CD4-positive, alpha-beta T cell treated with Interleukin-21 for 1 hour (primary cell): Measurements from ENCODE around the gene ZYX.
"Not testable (repeated sequence)": the region's sequence is repeated elsewhere in the genome, so short reads cannot be mapped to it uniquely, and the experiment has no call there.

Experiments
- DNase-seq: peaks from one replicate; pipeline ENCODE4 v3.0.0-alpha.2; 2020

ZYX gene

DNA sequence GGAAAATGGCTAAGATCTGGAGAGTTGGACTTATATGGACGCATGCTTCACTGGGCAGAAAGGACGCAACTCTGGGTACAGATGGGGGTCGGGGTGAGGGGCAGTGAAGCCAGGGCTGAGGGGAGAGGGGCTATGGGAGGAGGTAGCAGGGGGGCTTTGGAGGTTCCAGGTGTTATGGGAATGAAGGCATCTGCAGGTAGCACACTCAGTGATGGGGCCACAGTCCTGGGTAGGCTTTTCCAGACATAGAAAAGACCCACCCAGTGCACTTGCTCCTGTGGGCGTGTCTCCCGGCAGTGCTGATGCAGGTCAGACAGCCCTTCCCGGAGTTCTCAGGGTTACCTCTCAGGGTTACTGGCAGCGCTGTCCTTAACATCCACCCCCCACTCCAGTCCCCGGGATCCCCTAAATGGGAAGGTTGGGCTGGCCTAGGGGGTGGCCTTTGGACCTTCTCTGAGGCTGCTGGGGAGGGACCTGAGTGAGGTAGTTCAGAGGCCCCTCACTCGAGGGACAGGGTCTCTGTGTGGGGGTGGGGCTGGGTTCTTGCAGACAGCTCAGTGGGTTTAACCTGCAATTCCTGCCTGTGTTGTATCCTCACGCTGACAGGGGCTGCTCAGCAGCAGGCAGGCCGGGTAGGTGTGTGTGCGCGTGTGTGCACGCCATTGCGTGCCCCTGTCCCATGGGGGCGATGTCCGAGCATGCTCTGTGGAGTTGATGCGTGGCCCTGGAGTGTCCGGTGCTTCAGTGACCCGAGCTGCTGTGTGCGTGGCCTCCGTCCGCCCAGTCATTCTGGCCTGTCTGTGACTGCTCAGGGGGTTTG, 6.2 kb downstream of the ZYX start:
- no peak for DNase-seq

DNA sequence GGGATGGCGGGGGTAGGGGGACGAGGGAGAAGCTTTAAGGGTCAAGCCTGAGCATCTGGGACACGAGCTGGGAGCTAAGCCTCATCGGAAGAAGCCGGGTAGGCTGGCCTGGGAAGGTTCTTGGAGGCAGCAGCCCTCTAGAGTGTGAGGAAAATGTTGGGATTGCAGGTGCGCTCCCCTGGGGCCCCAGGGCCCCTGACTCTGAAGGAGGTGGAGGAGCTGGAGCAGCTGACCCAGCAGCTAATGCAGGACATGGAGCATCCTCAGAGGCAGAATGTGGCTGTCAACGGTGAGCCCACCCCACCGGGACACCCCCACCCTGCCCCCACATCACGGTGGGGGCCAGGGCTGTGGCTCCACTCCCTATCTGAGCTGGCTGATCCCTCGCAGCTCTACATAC, 6.9 kb downstream of the ZYX start:
- no peak for DNase-seq

DNA sequence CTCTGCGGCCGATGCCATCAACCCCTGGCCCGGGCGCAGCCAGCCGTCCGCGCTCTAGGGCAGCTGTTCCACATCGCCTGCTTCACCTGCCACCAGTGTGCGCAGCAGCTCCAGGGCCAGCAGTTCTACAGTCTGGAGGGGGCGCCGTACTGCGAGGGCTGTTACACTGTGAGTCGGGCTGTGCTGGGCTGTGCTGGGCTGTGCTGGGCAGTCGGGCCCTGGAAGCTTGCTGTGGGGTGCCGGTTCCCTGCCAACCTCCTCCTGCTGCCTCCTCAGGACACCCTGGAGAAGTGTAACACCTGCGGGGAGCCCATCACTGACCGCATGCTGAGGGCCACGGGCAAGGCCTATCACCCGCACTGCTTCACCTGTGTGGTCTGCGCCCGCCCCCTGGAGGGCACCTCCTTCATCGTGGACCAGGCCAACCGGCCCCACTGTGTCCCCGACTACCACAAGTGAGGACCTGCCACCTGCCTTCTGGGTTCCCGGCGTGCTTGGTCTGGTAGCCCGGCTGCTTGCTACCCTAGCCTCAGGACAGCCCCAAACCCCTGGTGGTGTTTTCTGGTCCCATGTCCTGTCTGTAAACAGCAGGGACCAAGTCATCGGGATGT, 7.5 kb downstream of the ZYX start:
- DNase-seq, result no peak

DNA sequence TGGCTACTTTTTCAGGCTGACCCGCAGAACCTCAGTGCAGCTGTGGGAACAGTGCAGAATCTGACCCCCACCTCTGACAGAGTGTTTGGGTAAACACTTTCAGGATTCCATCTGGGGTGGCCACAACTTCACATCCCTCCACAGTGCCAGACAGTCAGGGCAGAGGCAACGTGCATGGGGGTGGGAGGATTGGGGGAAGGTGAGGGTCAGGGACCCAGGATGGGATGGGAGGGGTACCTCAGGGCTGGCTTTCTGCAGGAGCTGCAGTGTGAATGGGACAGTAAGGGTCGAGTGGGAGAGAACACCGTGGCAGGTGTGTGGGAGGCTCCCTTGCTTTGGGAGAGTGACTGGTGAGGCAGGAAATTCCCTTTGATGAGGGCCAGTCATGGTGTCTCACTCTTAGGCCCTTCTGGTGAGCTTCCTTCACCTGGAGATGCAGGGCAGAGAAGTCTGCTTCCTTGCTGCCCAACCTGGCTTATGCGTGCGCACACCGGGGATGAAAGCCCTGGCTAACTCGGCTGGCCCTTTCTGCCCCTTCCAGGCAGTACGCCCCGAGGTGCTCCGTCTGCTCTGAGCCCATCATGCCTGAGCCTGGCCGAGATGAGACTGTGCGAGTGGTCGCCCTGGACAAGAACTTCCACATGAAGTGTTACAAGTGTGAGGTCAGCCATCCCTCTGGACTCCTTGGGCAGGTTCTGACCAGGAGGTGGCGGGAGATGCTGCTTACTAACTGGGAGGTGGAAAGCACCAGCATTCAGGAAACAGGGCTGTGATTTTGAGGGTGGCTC, 8.4 kb downstream of the ZYX start:
- no peak for DNase-seq

DNA sequence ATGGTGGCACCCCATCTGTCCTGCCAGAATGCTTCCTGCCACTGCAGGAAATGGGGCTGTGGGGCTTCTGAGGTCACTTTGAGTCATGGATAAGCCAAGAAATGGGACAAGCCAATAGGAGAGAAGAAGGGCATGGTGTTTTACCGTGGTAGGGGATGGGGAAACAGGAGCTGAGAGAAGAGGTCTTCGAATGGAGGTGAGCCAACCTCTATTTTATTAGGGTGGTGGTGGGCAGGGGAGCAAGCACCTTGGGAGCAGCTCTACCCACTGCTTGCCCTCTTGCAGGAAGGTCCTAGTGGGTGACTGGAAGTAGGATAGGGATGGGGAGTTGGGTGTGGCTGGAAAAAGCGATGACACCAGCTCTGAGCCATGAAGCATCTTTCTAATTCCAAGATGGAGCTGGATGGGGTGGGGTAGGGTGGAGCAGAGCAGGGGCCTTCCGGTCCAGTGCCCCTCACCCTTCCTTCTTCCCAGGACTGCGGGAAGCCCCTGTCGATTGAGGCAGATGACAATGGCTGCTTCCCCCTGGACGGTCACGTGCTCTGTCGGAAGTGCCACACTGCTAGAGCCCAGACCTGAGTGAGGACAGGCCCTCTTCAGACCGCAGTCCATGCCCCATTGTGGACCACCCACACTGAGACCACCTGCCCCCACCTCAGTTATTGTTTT, 9.1 kb downstream of the ZYX start:
- no peak for DNase-seq

DNA sequence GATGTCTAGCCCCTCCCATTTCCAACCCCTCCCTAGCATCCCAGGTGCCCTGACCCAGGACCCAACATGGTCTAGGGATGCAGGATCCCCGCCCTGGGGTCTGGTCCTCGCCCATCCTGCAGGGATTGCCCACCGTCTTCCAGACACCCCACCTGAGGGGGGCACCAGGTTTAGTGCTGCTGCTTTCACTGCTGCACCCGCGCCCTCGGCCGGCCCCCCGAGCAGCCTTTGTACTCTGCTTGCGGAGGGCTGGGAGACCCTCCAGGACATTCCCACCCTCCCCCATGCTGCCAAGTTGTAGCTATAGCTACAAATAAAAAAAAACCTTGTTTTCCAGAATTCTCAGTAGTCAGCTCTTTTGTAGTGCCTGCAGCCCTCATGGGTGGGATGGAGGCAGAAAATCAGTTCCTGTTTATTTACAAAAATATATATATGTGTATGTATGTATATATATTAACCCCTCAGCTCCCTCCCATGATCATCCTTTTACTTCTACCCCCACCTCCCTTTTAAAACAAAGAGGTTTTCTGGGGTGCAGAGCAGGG, 9.7 kb downstream of the ZYX start:
- DNase-seq, result no peak

DNA sequence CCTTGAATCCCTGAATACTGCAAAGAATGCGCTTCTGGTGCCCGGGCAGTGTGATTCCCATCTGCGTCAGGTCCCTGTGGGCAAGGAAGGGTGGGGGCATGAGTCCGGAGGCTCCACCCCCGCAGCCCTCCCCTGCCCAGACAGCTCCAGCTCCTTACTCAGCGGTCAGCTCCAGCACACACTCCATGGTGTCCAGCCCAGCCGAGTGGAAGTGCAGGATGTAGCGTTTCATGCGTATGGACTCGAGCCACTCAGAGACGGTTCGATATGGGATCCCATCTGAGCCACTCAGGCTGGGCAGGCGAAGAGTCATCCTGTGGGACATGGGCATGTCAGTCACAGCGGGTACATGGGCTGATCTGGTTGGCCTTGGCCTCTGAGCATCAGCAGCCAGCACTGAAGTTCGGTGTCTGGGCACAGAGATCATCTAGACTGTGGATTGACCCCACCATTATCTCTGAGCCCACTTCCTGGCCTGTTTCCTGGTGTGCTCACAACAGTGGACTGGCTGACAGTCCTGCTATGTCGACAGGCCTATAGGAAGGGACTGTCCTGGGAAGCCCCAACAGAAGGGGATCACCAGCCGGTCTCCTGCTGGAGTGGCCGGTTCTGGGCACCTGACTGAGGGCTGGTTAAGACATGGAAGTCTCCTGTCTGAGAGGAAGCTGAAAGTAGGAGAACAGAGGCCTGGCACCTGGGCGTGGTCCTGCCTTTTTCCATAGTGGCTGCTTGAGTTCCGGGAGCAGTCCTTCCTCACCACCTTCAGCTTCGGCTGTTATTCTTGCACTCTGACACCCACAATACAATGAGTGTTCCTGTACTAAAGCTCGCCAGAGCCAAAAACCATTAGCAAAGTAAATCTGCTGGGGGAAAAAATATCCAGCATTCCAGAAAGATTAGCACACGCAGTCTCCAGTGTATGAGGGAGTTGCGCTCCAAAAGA, 10.6 kb downstream of the ZYX start:
- DNase-seq, result no peak

DNA sequence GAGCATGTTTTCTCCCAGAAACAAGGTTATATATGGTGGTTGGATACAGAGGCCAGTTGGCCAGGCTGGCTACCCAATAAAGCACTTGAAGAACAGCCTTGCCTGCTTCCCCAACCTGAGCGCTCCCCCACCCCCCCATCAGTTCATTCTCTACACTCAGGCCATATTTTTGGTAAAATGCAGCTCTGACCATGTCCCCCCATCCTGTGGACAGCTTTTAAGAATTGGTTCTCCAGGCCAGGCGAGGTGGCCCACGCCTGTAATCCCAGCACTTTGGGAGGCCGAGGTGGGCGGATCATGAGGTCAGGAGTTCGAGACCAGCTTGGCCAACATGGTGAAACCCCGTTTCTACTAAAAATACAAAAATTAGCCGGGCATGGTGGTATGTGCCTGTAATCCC, 11.3 kb downstream of the ZYX start:
- not testable (repeated sequence) for DNase-seq

DNA sequence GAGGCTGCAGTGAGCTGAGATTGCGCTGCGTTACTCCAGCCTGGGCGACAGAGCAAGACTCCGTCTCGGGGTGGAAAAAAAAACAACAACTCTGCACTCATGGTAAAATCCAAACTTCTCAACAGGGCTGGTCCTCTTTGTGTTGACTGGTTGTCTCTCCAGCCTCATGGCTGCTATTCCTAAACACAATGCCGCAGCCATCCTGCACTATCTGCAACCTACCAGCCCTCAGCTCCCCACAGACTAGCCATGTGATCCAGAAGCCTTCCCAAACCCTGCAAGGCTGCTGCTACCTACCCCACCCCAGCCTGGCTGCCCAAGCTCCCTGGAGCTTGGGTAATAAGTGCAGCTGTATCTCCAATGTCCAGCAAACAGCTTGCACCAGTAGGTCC, 11.7 kb downstream of the ZYX start:
- no peak for DNase-seq

DNA sequence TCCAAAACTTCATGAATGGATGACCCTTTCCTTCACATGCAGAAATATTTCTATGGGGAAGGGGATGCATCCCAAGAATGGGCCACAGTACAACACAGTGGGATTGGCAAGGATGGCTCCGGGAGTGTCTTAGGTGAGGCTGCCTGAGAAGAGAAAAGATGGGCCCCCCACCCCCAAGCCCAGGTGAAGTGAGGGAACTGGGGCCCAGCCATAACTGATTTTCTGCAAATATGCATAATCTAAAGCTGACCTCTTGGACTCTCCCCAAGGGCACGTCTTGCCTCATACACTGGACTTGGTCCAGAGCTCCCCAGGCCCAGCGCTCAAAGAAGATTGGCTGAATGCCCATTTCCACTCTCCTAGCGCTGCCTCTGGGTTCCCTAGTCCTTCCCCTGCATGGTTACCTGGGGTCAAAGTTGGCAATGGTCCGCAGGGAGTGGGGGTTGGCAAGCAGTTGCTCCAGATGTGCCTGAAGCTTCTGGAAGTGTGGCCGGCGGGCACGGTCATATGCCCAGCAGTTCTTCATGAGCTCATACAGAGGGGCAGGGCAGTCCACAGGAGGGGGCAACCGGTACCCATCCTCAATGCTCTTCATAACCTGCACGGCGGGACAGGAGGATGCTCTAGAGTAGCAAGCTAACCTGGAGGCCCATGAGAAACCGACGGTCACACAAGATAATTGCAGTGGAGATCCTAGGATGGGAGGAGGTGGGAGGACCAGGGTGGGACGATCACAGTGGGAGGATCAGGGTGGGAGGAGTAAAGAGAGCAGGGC, 12.3 kb downstream of the ZYX start:
- DNase-seq, result no peak

DNA sequence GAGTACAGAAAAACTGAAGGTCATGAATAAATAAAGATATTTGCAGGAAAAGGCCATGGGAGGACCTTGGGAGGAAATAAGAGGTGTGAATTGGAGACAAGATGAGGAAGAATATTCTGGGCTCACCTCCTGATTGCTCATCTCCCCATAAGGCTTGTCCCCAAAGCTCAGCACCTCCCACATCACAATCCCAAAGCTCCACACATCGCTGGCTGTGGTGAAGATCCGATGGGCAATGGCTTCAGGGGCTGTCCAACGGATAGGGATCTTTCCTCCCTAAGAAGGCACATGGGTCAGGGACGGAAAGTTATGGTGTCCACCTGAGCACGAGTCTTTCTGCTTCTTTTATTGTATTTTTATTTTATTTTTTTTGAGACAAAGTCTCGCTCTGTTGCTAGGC, 12.9 kb downstream of the ZYX start:
- no peak for DNase-seq

DNA sequence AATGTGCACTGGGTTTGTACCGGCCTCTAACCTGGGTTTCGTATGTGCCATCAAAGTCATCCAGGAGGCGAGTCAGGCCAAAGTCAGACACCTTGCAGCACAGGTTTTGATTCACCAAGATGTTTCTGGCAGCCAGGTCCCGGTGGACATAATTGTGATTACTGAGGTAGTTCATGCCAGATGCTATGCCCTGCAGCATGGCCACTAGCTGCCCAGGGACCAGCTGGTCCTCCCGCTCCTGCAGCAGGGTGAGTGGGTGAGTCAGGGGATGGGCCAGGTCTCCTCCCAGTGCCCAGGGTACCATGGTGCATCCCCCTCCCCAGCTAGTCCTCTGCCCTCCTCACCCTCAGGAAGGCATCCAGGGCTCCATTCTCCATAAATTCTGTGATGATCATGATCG, 13.6 kb downstream of the ZYX start:
- DNase-seq, result no peak

DNA sequence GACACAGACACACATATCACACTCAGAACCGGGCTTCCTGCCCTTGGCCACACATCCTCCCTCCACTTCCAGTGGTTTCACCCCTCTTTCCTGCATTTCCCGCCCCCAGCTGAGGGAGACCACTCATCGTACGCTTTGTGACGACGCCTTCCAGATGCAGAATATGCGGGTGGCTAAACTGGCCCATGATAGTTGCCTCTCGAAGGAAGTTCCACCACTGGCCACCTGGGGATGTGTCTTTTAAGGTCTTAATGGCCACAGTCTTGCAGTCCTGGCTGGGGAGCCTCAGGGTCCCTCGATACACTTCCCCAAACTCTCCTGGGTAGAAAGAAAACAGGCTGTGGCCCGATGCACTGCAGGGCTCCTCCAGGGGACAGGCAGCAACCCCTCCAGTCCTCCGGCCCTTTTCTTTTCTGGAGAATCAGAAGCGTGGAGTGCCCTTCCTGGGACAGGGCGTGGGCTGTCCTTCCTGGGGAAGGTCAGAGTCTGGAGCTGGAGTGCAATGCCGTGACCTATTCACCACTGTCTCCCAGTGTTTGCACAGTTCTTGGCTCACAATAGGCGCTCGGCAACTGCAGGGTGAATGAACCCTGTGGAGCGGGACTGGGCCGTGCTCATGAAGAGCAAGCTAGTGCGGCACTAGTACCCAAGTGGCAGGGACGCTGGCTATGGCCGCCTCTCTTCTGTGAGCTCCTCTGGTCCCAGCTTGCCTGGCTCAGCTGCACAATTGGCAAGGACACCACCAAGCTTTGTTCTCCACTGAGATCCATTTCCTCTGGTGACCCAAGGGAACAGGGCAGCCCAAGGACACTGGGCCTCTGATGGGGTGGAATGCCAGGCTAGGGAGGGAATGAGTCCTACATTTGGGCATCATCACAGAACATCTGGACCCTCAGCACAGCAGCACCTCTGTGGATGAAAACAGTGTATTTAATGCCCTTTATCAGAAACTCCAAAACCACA, 14.3 kb downstream of the ZYX start:
- DNase-seq, result no peak

DNA sequence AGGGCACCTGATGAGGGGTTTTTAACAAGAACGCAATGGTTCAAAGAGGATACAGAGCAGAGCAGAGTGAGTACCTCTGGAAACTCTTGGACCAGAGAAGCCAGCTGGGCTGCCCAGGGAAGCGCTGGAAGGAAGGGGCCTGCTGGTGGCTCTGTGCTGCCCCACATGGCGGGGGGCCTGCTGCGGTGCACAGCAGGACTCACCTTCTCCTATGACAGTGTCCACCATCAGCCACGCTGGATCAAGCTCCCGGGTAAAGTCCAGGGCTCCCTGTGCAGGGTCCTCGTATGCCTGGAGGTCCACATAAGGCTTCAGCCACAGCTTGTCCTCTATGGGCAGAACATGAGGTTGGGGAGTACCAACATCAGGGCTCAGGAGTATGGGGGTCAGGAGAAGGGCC, 15.0 kb downstream of the ZYX start:
- DNase-seq, result no peak

DNA sequence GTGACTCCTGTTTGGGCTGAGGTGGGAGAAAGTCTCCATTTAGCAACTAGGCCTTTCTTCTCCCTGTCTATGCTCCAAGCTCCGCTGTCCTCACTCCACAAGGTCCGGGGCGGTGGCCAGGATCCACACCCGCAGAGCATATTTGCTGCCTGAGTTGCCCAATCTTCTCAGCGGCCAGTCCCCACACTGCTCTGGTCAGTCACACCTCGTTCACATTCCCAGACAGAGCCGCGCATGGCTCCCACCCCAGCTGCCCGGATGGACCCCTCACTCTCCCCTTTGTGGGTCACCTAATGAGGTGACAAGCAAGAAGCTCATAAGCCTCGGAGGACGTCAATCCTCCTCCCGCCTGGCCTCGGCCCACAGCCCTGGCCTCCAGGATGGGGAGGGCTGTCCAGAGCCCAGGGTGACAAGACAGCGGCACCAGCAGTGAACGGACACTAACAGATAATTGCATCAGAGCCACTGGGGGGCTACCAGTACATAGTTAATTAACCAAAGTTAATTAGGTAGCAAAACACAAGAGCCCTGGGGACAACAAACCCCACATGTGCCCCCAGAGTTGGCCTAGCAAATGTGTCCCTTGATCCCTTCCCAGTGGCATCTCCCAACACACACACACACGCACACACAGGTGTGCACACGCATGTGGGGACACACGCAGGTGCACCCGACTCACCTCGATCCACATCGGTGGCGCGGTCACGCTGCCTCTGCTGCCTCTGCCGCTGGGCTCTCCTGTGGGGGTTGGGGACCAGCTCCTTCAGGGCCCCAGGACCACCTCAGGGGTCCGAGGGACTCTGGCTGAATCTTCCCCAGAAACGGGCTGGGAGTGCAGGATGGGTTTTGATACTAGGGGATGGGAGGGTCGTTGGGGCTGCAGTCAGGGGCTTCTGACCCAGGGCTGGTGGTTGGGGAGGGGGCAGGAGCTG, 15.7 kb downstream of the ZYX start:
- no peak for DNase-seq

DNA sequence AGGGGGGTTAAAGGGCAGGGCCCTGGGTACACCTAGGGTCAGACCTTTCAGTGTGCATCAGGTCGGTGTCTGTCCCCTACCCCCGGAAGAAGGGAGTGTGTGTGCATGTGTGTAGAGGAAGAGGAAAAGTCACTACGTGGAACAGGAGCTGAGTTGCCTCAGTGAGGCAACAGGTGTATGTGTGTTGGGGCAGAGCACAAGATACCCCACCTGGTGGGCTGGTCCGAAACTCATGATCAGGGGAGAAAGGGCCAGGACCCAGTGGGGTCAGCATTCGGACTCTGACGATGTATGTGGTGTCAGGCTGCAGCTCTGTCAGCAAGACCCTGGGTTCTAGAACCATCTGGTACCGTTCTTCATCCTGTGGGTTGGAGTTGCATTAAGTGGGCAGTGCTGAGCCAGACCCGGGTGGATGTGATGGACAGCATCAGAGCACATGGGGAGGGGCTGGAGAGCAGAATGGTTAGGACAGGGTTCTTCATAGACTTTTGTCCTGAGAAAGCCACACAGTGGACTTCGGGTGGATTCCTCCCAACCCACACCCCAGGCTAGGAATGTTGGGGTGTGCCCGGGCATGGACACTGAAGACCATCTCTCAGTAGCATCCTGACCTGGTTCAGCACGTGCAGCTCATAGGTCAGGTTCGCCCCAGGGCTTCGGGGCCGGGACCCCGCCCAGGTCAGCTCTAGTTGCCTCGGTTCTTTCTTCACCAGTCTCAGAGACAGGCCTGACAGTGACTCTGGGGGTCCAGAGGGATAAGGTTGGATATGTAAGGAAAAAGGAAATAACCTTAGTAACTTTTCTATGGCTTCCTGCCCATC, 16.8 kb downstream of the ZYX start:
- DNase-seq, result no peak

DNA sequence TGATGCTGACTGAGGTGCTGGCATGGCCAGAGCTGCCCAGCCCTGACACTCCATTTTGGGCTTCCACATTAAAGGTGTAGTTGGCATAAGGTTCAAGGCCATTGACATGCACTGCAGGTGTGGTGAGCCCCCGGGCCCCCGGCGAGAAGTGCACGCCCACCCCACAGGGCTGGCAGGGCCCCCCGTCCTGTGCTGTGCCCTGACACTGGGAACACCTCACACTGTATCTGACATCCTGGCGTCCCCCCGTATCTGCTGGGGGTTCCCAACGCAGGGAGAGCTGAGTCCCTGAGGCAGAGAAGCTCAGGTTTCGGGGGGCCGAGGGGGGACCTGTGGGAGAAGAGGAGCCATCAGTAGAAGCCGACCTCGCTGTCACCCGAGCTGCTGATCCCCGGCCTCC, 17.5 kb downstream of the ZYX start:
- DNase-seq, result no peak

DNA sequence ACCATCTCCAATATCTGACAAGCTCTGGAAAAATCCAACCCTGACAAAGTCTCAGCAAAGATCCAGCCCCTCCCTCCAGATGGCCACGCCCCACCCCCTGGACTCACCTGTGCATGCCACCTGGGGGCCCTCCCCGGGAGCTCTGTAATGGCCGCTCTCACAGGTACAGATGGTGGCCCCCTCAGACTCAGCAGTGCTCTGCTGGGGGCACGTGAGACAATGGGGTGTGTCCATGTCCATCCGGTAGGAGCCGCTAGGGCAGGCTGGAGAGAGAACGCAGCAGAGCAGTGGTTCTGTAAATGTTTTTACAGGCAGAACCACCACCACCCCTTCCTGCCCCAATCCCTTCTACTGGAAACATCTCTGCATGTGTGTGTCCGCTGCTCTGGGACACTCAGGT, 18.0 kb downstream of the ZYX start:
- no peak for DNase-seq
